H1 (cell line): ENCODE measurements around the gene BNC2. TPM values are rescaled to one million over a fixed set of nuclear protein-coding genes. Genes with fewer than 3 reads are reported as not detected.

Source experiments
- ASH2L ChIP-seq: fragments of 200-600, 300-600 bp; sonication (generic); IDR thresholded peaks from one replicate; pipeline ENCODE4 v1.7.1; 2017; ENCODE audit warnings: low read length
- CHD1 ChIP-seq: IDR thresholded peaks from 2 replicates; pipeline ENCODE4 v1.6.1; 2012; ENCODE audit warnings: low read depth, low read length, improper control_type of control experiment
- CHD7 ChIP-seq: fragments of 300-600 bp; sonication (generic); IDR thresholded peaks from 2 replicates; pipeline ENCODE4 v1.7.1; 2012; ENCODE audit warnings: low read length, moderate library complexity, mild to moderate bottlenecking, inconsistent platforms; ENCODE audit not compliant: insufficient replicate concordance
- MAX ChIP-seq: IDR thresholded peaks from 2 replicates; pipeline ENCODE4 v1.6.1; 2012; ENCODE audit warnings: inconsistent platforms
- SUZ12 ChIP-seq: fragments of 200-600 bp; sonication (generic); IDR thresholded peaks from 2 replicates; pipeline ENCODE4 v1.6.1; 2012; ENCODE audit warnings: mild to moderate bottlenecking, inconsistent platforms, low read length, moderate library complexity, mixed read lengths
- polyA plus RNA-seq, 7 experiments: library from polyadenylated mRNA; depleted of rRNA in 3 of 7; stranded (reverse) in 5 of 7; unstranded in 2 of 7; fragments of >200 nt in 5 of 7; fragments of 200-250 nt in 2 of 7; gene quantifications; 1 replicate in 5 of 7; 2 replicates in 1 of 7; 4 replicates in 1 of 7; pipeline versions ENCODE4 v1.2.1 to v1.2.3, GENCODE V29; 2011 to 2013; ENCODE audit warnings: missing spikeins in 2 of 7, mixed read lengths in 2 of 7
- total RNA-seq: library from RNA; stranded (reverse); fragmentation: NEBNext Ultra II Directional; extraction: Animal tissue kit (Norgen Biotek cat#: 25700); gene quantifications from 2 replicates; pipeline ENCODE4 v1.2.1, GENCODE V29; 2021

BNC2 gene
- total and polyA plus RNA-seq, 2 of the 8 experiments (the other 6 are each of a cell fraction or from before 2014, with no cell fraction given) = 16.0 to 26.8 TPM

GRCh38 chr9:16516891-16517290 is 353.6 kb downstream of the BNC2 start (continued):
- TF ChIP-seq CHD7 (no peak), SUZ12 (no peak), ASH2L (no peak), MAX (no peak), CHD1 (no peak)
